Ishikawa (cell line): ENCODE data around the gene RGL1.

Experiments
- CREB1 ChIP-seq: IDR thresholded peaks from 2 replicates; pipeline ENCODE4 v1.6.1; 2012; ENCODE audit warnings: low read depth
- EP300 ChIP-seq: IDR thresholded peaks from 2 replicates; pipeline ENCODE4 v1.6.1; 2012; ENCODE audit warnings: borderline replicate concordance
- FOXM1 ChIP-seq: IDR thresholded peaks from 2 replicates; pipeline ENCODE4 v1.6.1; 2012; ENCODE audit warnings: low read depth, borderline replicate concordance
- MAX ChIP-seq: IDR thresholded peaks from 2 replicates; pipeline ENCODE4 v1.6.1; 2012
- NFIC ChIP-seq: IDR thresholded peaks from 2 replicates; pipeline ENCODE4 v1.6.1; 2012
- REST ChIP-seq: IDR thresholded peaks from 2 replicates; pipeline ENCODE4 v1.6.1; 2012; ENCODE audit warnings: low read depth, mild to moderate bottlenecking
- TCF12 ChIP-seq: IDR thresholded peaks from 2 replicates; pipeline ENCODE4 v1.6.1; 2012; ENCODE audit warnings: low read depth
- USF1 ChIP-seq: IDR thresholded peaks from 2 replicates; pipeline ENCODE4 v1.6.1; 2012

DNA sequence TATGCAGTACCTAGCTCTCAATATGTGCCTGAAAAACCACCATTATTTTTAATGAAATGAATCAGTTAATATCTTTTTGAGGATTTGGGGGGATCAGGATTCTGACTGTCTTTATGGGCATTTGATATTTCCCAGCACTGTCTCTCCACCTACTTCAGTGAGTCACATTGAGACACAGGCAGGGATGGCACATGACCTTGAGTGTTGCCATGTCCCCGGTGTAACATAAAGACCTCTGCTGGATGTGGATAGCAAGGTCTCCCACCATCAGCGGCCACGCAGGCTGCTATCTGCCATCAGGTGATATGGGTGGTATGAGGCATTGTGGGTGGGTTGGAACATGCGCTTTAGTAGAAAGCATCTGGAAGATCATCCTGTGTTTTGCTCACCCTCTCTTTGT is 103.2 kb downstream of the RGL1 start:
- TF ChIP-seq MAX (no peak), EP300 (no peak), USF1 (no peak), FOXM1 (no peak), NFIC (no peak), REST (no peak), TCF12 (no peak), CREB1 (no peak)
